PFSK-1 (cell line): ENCODE data around the gene DUOX2.

Experiments
- FOXP2 ChIP-seq: optimal IDR thresholded peaks from 2 replicates; pipeline ENCODE3; 2011; ENCODE audit warnings: borderline replicate concordance, control low read depth, inconsistent platforms; ENCODE audit not compliant: insufficient read depth; ENCODE audit errors: extremely low read length, extremely low read depth
- POLR2AphosphoS5 ChIP-seq: IDR thresholded peaks from 2 replicates; pipeline ENCODE4 v1.6.1; 2012; ENCODE audit warnings: low read depth, mild to moderate bottlenecking, control low read depth, low read length, moderate library complexity
- TAF1 ChIP-seq: IDR thresholded peaks from 2 replicates; pipeline ENCODE4 v1.6.1; 2012; ENCODE audit warnings: low read length, control low read depth, borderline replicate concordance; ENCODE audit not compliant: insufficient read depth
- TF ChIP-seq, protein P1 (sequence below), 2 experiments: IDR thresholded peaks; 2 replicates each; pipeline versions ENCODE4 v1.6.1 to v1.8.0; 2011 to 2012; ENCODE audit warnings: low read depth in 2 of 2, low read length in 2 of 2, control low read depth in 1 of 2, inconsistent platforms in 1 of 2, mild to moderate bottlenecking in 1 of 2, moderate library complexity in 1 of 2; ENCODE audit not compliant: insufficient read depth in 1 of 2

GRCh38 chr15:45105586-45105985 lies 8.4 kb downstream of the DUOX2 start:
- no peak for TF ChIP-seq TAF1
- no peak for TF ChIP-seq POLR2AphosphoS5
- TF ChIP-seq, protein P1, sequence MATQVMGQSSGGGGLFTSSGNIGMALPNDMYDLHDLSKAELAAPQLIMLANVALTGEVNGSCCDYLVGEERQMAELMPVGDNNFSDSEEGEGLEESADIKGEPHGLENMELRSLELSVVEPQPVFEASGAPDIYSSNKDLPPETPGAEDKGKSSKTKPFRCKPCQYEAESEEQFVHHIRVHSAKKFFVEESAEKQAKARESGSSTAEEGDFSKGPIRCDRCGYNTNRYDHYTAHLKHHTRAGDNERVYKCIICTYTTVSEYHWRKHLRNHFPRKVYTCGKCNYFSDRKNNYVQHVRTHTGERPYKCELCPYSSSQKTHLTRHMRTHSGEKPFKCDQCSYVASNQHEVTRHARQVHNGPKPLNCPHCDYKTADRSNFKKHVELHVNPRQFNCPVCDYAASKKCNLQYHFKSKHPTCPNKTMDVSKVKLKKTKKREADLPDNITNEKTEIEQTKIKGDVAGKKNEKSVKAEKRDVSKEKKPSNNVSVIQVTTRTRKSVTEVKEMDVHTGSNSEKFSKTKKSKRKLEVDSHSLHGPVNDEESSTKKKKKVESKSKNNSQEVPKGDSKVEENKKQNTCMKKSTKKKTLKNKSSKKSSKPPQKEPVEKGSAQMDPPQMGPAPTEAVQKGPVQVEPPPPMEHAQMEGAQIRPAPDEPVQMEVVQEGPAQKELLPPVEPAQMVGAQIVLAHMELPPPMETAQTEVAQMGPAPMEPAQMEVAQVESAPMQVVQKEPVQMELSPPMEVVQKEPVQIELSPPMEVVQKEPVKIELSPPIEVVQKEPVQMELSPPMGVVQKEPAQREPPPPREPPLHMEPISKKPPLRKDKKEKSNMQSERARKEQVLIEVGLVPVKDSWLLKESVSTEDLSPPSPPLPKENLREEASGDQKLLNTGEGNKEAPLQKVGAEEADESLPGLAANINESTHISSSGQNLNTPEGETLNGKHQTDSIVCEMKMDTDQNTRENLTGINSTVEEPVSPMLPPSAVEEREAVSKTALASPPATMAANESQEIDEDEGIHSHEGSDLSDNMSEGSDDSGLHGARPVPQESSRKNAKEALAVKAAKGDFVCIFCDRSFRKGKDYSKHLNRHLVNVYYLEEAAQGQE (IDR thresholded peaks at IDR 0.05; ENCODE audit: insufficient read depth in 1 of 2, low read depth in 2 of 2, low read length in 2 of 2) = no peak
- TF ChIP-seq FOXP2 = no peak
